ENCODE data around the gene WIPF3. TPM values are rescaled to one million over a fixed set of nuclear protein-coding genes. Genes with fewer than 3 reads are reported as not detected.

Gene WIPF3
- total and polyA plus RNA-seq, 2 experiments from 2014 or later, result 1.4 to 2.8 TPM

DNA sequence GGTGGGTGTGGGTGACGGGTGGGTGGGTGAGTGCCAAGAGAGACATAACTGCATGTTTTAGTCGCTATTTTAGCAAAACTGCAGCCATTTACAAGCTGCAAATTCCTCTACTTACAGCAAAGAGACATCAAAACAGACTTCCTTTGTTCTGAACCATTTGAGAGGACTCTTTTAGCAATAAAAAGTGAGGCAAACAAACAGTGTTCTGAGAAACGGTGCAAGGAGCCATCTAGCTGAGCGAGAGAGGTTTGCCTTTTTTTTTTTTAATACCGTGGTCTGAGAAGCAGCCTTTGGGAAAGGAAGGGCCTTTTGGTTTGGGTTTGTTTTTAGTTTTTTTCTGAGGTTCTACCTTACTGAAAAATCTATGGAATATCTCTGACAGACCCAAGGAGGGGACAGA, 120.4 kb downstream of the WIPF3 start:
- H3K9me3 ChIP-seq (ENCODE audit: low read depth), result no peaks in the 10 kb centered on the region
- TF ChIP-seq, protein P1, sequence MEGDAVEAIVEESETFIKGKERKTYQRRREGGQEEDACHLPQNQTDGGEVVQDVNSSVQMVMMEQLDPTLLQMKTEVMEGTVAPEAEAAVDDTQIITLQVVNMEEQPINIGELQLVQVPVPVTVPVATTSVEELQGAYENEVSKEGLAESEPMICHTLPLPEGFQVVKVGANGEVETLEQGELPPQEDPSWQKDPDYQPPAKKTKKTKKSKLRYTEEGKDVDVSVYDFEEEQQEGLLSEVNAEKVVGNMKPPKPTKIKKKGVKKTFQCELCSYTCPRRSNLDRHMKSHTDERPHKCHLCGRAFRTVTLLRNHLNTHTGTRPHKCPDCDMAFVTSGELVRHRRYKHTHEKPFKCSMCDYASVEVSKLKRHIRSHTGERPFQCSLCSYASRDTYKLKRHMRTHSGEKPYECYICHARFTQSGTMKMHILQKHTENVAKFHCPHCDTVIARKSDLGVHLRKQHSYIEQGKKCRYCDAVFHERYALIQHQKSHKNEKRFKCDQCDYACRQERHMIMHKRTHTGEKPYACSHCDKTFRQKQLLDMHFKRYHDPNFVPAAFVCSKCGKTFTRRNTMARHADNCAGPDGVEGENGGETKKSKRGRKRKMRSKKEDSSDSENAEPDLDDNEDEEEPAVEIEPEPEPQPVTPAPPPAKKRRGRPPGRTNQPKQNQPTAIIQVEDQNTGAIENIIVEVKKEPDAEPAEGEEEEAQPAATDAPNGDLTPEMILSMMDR (IDR thresholded peaks at IDR 0.05; ENCODE audit: low read depth, low read length), result no peak
- H3K27me3 ChIP-seq, result no peaks in the 10 kb centered on the region
- peaks cover 8% of the 10 kb centered on the region for H3K36me3 ChIP-seq
- no peak for DNase-seq (ENCODE audit: low read depth in 1 of 2, low spot score in 1 of 2)
- no peak overlapping the region for H3K27ac ChIP-seq
- no peaks in the 10 kb centered on the region for H3K4me1 ChIP-seq (ENCODE audit: low read depth)
- H3K4me3 ChIP-seq, result no peak overlapping the region

DNA sequence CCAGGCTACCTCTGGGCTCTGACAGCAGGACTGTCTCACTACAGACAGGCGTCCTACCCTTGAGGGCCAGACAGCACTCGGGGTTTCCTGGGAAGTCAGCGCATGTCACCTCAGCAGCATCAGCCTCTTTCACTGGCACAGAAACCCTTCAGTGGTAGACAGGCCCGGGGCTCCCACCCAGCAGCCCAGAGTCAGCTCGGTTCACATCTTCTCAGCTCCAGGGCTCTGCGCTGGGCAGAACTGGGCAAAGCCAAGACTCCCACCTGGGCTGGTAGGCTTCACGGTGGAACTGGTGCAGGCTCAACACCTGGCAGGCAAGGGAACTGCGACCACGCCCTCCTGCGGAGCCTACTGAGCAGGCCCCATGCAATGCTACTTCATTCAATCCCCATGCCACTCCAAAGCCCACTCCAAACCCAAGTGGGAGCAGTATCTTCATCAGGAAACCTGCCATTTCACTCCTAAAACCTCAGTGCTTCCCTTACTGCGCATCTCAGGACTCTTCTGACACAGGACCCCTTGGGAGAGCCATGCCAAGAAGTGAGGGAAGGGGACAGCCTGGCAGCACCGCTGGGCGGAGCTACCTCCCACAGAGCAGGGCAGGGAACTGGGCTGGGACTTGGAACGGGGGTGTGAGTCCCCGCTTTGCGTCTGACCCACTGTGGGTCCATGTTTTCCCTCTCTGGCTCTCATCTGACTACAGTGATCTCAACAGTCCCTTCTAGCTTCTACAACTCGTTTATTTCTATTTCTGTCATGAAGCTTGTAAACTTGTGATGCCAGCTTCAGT, 122.9 kb downstream of the WIPF3 start:
- no peak for DNase-seq (ENCODE audit: low read depth in 1 of 2, low spot score in 1 of 2)
- no peaks in the 10 kb centered on the region for H3K4me1 ChIP-seq (ENCODE audit: low read depth)
- no peak overlapping the region for H3K27ac ChIP-seq
- H3K36me3 ChIP-seq, result no peaks in the 10 kb centered on the region
- H3K27me3 ChIP-seq, result no peaks in the 10 kb centered on the region
- no peaks in the 10 kb centered on the region for H3K9me3 ChIP-seq (ENCODE audit: low read depth)
- no peak overlapping the region for H3K4me3 ChIP-seq
- TF ChIP-seq, protein P1 (IDR thresholded peaks at IDR 0.05; ENCODE audit: low read depth, low read length), result no peak

DNA sequence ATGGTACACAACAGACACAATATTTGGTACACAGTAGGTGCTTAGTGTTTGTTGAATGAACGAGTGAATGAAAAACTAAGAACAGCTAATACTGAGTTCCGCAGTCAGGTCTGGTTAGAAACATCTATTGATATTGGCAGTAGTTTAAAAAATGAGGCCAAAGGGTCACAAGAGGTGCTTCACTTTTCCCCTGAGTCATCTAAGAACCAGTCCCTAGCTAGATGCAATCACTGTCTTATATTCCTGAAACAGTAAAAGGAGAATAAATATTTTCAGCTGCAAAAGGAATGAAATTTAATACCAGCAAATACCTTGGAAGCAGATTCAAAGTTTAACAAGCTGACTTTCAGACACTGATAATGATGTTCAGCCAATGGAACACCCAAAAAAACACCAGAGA, 128.8 kb downstream of the WIPF3 start:
- H3K27ac ChIP-seq, result no peak overlapping the region
- DNase-seq (ENCODE audit: low read depth in 1 of 2, low spot score in 1 of 2), result no peak
- H3K36me3 ChIP-seq, result peaks cover 16% of the 10 kb centered on the region
- TF ChIP-seq, protein P1 (IDR thresholded peaks at IDR 0.05; ENCODE audit: low read depth, low read length), result no peak
- H3K27me3 ChIP-seq, result no peaks in the 10 kb centered on the region
- no peaks in the 10 kb centered on the region for H3K4me1 ChIP-seq (ENCODE audit: low read depth)
- no peaks in the 10 kb centered on the region for H3K9me3 ChIP-seq (ENCODE audit: low read depth)
- H3K4me3 ChIP-seq, result no peak overlapping the region

DNA sequence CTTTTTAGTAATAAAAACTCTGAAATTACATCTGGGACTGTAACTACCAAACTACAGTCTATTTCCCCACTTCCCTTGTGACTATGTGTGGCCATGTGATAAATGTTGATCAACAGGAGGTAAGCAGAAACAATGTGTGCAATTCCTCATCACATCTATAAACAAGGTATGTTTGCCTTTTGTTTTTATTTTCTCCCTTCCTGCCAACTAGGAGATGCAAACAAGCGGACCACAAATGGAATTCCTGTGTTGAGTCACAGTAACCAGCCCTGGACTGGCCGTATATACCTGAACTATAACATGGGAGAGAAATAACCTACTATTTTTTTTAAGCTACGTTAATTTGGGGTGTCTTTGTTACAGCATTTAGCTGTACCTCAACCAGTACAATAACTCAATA, 130.8 kb downstream of the WIPF3 start:
- Histone ChIP-seq H3K36me3 (peaks cover 23% of the 10 kb centered on the region), H3K4me3 (no peak overlapping the region), H3K4me1 (ENCODE audit: low read depth) (no peaks in the 10 kb centered on the region), H3K27ac (no peak overlapping the region), H3K27me3 (no peaks in the 10 kb centered on the region), H3K9me3 (ENCODE audit: low read depth) (no peaks in the 10 kb centered on the region)
- TF ChIP-seq, protein P1 (IDR thresholded peaks at IDR 0.05; ENCODE audit: low read depth, low read length), result no peak
- DNase-seq (ENCODE audit: low read depth in 1 of 2, low spot score in 1 of 2), result no peak

DNA sequence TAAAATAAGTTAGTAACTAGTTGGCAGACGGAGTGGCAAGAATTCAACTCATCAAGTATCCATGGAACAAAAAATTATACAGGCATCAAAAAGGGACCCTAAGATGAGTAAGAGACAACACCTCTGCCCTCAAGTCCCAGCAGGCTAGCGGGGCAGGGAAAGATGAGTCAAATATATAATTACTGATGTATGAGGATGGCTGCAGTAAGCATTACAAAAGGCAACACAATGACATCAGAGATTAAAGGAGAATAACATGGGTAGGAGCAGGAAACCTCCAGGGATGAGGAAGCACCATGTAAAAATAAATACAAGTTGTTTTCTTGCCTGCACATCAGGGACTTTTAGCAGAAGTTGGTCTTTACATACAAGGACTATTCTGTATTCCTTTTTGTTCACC, 133.9 kb downstream of the WIPF3 start:
- peaks cover 38% of the 10 kb centered on the region for H3K36me3 ChIP-seq
- no peak overlapping the region for H3K4me3 ChIP-seq
- TF ChIP-seq, protein P1 (IDR thresholded peaks at IDR 0.05; ENCODE audit: low read depth, low read length), result no peak
- H3K9me3 ChIP-seq (ENCODE audit: low read depth), result no peaks in the 10 kb centered on the region
- no peaks in the 10 kb centered on the region for H3K4me1 ChIP-seq (ENCODE audit: low read depth)
- DNase-seq (ENCODE audit: low read depth in 1 of 2, low spot score in 1 of 2), result no peak
- H3K27me3 ChIP-seq, result no peaks in the 10 kb centered on the region
- H3K27ac ChIP-seq, result no peak overlapping the region
